Measurements from ENCODE around the gene PRUNE2.

GRCh38 chr9:76620581-76620980, 285.3 kb downstream of the PRUNE2 start:
- TF ChIP-seq CTCF (IDR thresholded peaks at IDR 0.05), result no peak
- no peak for TF ChIP-seq POLR2A (IDR thresholded peaks at IDR 0.05)

Data from lower leg skin (tissue), 3 donors.